HG03095 (cell line): ENCODE measurements around the gene SP140L.
A peak's percentile ranks its signal among the peaks of the same experiment; 100 is the strongest.
"Not testable (repeated sequence)": the region's sequence is repeated elsewhere in the genome, so short reads cannot be mapped to it uniquely, and the experiment has no call there.

ENCODE experiments used
- ATAC-seq: cut with Tn5 transposase; IDR thresholded peaks from one replicate; pipeline ENCODE4 v1.9.1; 2021; ENCODE audit warnings: moderate library complexity; ENCODE audit not compliant: unreplicated experiment

The SP140L gene

DNA sequence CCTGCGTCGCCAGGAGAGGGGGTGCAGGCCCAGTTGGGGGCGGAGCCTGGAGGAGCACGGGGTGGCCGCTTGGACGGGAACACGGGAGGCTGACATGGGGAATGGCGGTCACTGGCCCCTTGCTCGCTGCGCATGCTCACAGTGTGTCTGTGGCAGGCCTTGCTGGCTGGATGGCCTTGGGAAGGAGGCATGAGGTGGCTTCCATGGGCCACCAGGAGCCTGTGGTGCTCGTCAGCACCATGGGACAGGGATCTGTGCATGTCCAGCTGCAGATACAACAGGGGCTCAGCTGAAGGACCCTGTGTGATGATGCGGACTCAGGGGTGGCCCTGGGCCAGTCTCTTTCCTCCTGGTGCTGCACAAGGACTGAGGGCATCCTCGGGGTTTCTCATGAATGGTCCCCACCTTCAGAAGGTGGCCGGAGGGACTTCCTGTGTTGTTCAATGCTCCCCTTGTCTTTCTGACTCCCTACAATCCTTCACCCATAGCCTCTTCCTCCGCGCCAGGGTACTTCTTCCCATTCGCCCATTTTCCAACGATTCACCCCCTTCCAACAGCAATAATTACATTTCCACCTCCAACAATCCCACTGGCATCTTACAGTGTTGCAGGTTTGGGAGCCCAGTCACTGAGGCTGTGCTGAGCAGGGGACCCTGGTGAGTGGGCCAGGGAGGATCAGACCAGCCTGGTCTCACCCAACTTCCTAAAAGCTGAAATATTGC lies 3.4 kb upstream of the SP140L start:
- no peak for ATAC-seq

GRCh38 chr2:230324503-230324902 lies 2.5 kb upstream of the SP140L start:
- no peak for ATAC-seq

GRCh38 chr2:230325316-230326243 lies 1.4 kb upstream of the SP140L start:
- no peak for ATAC-seq

GRCh38 chr2:230327418-230328154 lies 593 bp downstream of the SP140L start:
- peak; percentile 63 for ATAC-seq

- ATAC-seq, result no peak
Observed at GRCh38 chr2:230328155-230328458, 1.1 kb downstream of the SP140L start.

DNA sequence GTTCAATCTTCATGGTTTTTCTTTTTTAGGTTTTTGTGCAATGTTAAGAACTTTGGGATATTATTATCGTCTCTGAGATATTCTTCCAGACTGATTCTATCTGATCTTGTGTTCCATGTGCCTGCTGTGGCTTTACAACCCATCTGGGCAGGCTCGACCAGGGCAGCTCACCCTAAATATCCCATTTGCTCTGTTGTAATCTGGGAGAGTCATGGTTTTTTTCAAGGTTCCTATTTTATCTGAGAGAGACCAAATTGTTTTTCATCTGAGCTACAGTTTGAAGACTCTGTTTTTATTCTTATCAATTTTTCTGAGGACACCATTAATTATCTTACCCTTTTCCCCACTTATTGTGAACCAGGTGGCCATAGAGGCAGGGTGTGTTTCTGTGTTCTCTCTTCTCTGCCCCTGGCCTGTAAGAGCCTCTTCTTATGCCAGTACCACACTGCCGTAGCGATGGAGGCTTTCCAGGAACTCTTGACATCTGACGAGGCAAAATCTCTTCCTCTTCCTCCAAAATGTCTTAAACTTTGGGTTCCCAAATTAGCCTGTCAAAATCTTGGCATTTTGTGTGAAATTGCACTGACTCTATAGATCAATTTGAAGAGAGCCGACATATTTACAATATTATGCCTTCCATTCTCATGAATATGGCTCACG lies 3.1 kb downstream of the SP140L start:
- ATAC-seq, result no peak

DNA sequence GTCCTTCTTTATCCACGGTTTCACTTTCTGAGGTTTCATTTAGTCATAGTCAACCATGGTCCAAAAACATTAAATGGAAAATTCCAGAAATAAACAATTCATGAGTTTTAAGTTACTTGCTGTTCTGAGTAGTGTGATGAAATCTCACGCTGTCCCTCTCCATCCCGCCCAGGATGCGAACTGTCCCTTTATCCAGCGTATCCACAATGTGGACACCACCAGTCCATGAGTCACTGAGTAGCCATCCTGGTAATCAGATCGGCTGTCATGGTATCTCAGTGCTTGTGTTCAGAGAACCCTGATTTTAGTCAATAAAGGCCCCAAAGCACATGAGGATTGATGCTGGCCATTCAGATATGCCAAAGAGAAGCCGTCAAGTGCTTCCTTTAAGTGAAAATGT lies 3.7 kb downstream of the SP140L start:
- ATAC-seq, result no peak

GRCh38 chr2:230335461-230335863 lies 8.5 kb downstream of the SP140L start:
- no peak for ATAC-seq

DNA sequence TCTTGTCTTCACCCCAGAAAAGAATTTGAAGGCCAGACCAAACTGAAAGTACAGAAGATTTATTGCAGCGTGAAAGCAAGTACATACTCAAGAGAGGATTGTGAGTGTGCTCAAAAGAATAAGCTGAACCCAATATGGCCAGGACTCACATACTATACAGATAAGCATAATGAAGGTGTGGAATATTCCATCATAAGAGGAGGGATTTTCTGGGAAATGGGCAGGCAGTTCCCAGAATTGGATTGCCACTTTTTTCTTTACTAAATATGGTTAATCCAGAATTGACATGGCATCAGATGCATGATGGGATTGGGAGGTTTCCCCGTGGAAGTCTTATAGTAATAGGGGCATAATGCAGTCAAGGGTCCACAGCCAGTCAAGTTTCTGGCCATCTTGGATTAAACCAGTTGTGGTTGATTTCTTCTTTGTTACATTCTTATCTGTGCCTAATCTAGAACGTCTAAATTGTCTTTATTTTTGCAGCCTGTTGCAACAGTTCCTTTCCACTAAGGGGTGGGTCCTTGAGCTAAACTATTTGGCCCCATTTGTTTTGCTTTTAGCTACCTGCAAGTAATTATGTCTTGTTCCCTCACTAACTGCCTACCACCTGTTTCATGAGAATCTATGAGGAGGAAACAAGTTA lies 9.0 kb downstream of the SP140L start:
- ATAC-seq, result no peak

- not testable (repeated sequence) for ATAC-seq
Observed at GRCh38 chr2:230341936-230342528, 15.0 kb downstream of the SP140L start.

- ATAC-seq, result not testable (repeated sequence)
Observed at GRCh38 chr2:230343041-230343624, 16.1 kb downstream of the SP140L start.

DNA sequence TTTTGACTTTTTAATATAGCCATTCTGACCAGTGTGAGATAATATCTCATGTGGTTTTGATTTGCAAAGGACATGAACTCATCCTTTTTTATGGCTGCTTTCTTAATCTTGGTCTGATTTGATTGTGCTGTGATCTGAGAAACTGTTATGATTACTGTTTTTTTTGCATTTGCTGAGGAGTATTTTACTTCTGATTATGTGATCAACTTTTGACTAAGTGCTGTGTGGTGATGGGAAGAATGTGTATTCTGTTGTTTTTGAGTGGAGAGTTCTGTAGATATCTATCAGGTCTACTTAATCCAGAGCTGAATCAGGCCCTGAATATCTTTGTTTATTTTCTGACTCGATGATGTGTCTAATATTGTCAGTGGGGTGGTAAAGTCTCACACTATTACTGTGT lies 16.8 kb downstream of the SP140L start:
- ATAC-seq, result no peak

DNA sequence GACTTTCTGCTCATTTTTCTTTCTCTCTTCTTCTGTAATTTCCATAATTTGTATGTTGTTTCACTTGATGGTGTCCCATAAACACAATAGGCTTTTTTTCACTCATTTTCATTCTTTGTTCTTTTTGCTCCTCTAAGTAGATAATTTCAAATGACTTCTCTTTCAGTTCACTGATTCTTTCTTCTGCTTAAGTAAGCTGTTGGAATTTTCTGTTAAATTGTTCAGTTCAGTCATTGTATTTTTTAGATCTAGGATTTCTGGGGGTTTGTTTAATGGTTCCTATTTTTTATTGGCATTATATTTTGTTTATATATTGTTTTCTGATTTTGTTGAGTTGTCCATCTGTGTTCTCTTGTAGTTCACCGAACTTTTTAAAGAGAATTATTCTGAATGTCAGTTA lies 19.5 kb downstream of the SP140L start:
- ATAC-seq, result no peak

DNA sequence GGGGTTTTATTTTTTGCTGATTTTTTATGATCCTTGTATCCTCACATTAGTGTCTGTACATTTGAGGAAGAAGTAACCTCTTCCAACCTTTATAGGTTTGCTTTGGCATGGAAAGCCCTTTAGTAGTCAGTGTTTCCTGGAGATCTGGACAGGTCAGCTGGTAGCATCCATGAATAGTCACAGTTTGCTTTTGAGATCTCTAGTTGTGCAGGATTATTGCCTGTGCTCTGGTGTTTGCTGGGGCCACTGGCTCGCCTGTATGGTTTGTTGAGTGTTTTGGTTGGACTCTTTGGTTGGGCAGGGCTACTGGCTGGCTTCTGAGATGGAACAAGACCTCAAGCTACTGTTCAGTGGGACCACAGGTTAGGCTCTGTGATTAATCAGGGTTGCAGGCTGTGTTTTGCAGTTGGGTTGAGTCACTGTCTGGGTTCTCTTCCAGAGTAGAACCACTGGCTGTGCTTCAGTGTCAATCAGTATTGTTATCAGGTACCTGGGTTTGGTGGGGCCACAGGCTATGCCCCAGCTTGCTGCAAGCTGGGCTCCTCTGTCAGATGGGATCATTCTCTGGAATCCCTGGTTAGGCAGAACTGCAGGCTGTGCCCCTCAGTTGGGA lies 20.0 kb downstream of the SP140L start:
- ATAC-seq, result no peak

- no peak for ATAC-seq
Observed at GRCh38 chr2:230347659-230348305, 20.8 kb downstream of the SP140L start.

GRCh38 chr2:230348787-230349186 lies 21.8 kb downstream of the SP140L start:
- no peak for ATAC-seq

DNA sequence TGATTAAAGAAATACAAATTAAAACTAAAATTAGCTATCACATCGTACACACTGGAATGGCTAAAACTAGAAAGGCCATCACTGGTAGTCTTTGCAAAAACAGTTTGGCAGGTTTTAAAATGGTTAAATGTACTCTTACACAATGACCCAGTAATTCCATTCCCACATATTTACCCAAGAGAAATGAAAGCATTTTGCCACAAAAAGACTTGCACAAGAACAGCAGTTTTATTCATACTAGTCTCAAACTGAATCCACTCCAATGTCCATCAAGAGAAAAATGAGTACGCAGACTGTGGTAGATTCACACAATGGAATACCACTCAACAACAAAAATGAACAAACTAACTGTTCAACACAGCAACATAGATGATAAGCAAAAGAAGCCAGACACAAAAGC lies 29.1 kb downstream of the SP140L start:
- no peak for ATAC-seq

- no peak for ATAC-seq
Observed at GRCh38 chr2:230358305-230358704, 31.3 kb downstream of the SP140L start.

GRCh38 chr2:230360028-230360427 lies 33.0 kb downstream of the SP140L start:
- no peak for ATAC-seq
